HEK293 (cell line): ENCODE measurements around the gene FDXACB1.

ENCODE experiments used
- CTCF ChIA-PET: fragments of 350-600 bp; formaldehyde crosslinking; extraction: SDS; loops from one replicate; lab custom pipeline; 2021; ENCODE audit warnings: antibody characterized with exemption; lab: Yijun Ruan, JAX
- POLR2A ChIA-PET: fragments of 300-600 bp; formaldehyde crosslinking; extraction: SDS; loops from one replicate; lab custom pipeline; 2020; ENCODE audit warnings: antibody characterized with exemption, inconsistent platforms; lab: Yijun Ruan, JAX
- H3K27ac ChIP-seq: fragments of 200-500 bp; sonication (Bioruptor generic); 2 replicates; pipeline ENCODE4 v1.5.1; 2014; ENCODE audit warnings: low read depth, low read length, control low read depth, inconsistent platforms; ENCODE audit errors: extremely low read depth
- H3K36me3 ChIP-seq, 2 experiments: fragments of 200-500 bp in 1 of 2; sonication (Bioruptor generic) in 1 of 2; 1 replicate in 1 of 2; 2 replicates in 1 of 2; pipeline ENCODE4 v1.5.1; 2014 to 2017; ENCODE audit warnings: inconsistent platforms in 2 of 2, low read length in 2 of 2; ENCODE audit not compliant: control insufficient read depth in 2 of 2, insufficient read depth in 1 of 2
- H3K4me1 ChIP-seq: fragments of 200-500 bp; sonication (Bioruptor generic); 2 replicates; pipeline ENCODE4 v1.5.1; 2014; ENCODE audit warnings: mild to moderate bottlenecking, low read length, inconsistent platforms; ENCODE audit not compliant: control insufficient read depth, insufficient read depth
- H3K4me3 ChIP-seq: 2 replicates; pipeline ENCODE4 v1.5.1; 2011; ENCODE audit warnings: low read depth, mild to moderate bottlenecking, control low read depth, low read length, moderate library complexity
- H3K9me3 ChIP-seq: fragments of 200-500 bp; sonication (Bioruptor generic); 2 replicates; pipeline ENCODE4 v1.5.1; 2014; ENCODE audit warnings: low read depth, low read length, inconsistent platforms; ENCODE audit not compliant: control insufficient read depth, insufficient read depth
- GLIS1 ChIP-seq: fragments of 450-650 bp; formaldehyde crosslinking; IDR thresholded peaks from 2 replicates; pipeline ENCODE4 v1.5.1; 2016; ENCODE audit warnings: missing biosample characterization, missing genetic modification characterization
- GLIS2 ChIP-seq: fragments of 450-650 bp; formaldehyde crosslinking; IDR thresholded peaks from 2 replicates; pipeline ENCODE4 v1.5.1; 2016; ENCODE audit warnings: missing biosample characterization, missing genetic modification characterization
- SP3 ChIP-seq: fragments of 450-650 bp; formaldehyde crosslinking; IDR thresholded peaks from 2 replicates; pipeline ENCODE4 v1.5.1; 2016; ENCODE audit warnings: missing biosample characterization, missing genetic modification characterization
- ZNF112 ChIP-seq: fragments of 450-650 bp; formaldehyde crosslinking; IDR thresholded peaks from 2 replicates; pipeline ENCODE4 v1.5.0; 2017; ENCODE audit warnings: missing biosample characterization, missing genetic modification characterization
- ZNF132 ChIP-seq: fragments of 450-650 bp; formaldehyde crosslinking; IDR thresholded peaks from 2 replicates; pipeline ENCODE4 v1.5.1; 2017; ENCODE audit warnings: missing biosample characterization, missing genetic modification characterization, borderline replicate concordance
- ZNF211 ChIP-seq: fragments of 450-650 bp; formaldehyde crosslinking; IDR thresholded peaks from 2 replicates; pipeline ENCODE4 v1.5.1; 2016; ENCODE audit warnings: low read depth, missing biosample characterization, missing genetic modification characterization
- ZNF221 ChIP-seq: fragments of 450-650 bp; formaldehyde crosslinking; IDR thresholded peaks from 2 replicates; pipeline ENCODE4 v1.5.1; 2017; ENCODE audit warnings: missing biosample characterization, missing genetic modification characterization, borderline replicate concordance
- ZNF266 ChIP-seq: fragments of 450-650 bp; formaldehyde crosslinking; IDR thresholded peaks from 2 replicates; pipeline ENCODE4 v1.5.1; 2016; ENCODE audit warnings: missing biosample characterization, missing genetic modification characterization, low read depth
- ZNF311 ChIP-seq: fragments of 450-650 bp; formaldehyde crosslinking; IDR thresholded peaks from 2 replicates; pipeline ENCODE4 v1.5.1; 2017; ENCODE audit warnings: missing biosample characterization, missing genetic modification characterization, borderline replicate concordance
- ZNF473 ChIP-seq: fragments of 450-650 bp; formaldehyde crosslinking; IDR thresholded peaks from 2 replicates; pipeline ENCODE4 v1.5.1; 2017; ENCODE audit warnings: missing biosample characterization, missing genetic modification characterization
- ZNF521 ChIP-seq: fragments of 450-650 bp; formaldehyde crosslinking; IDR thresholded peaks from 2 replicates; pipeline ENCODE4 v1.5.1; 2017; ENCODE audit warnings: missing biosample characterization, mild to moderate bottlenecking, missing genetic modification characterization
- ZNF529 ChIP-seq: fragments of 450-650 bp; formaldehyde crosslinking; IDR thresholded peaks from 2 replicates; pipeline ENCODE4 v1.5.1; 2017; ENCODE audit warnings: missing genetic modification characterization, missing biosample characterization; ENCODE audit not compliant: insufficient replicate concordance
- ZNF548 ChIP-seq: fragments of 450-650 bp; formaldehyde crosslinking; IDR thresholded peaks from 2 replicates; pipeline ENCODE4 v1.5.1; 2016; ENCODE audit warnings: missing biosample characterization, missing genetic modification characterization
- ZNF560 ChIP-seq: fragments of 450-650 bp; formaldehyde crosslinking; IDR thresholded peaks from 2 replicates; pipeline ENCODE4 v1.5.1; 2017; ENCODE audit warnings: missing biosample characterization, missing genetic modification characterization, borderline replicate concordance
- ZNF76 ChIP-seq: fragments of 450-650 bp; formaldehyde crosslinking; IDR thresholded peaks from 2 replicates; pipeline ENCODE4; 2016; ENCODE audit warnings: low read depth, missing biosample characterization, missing genetic modification characterization, borderline replicate concordance
- ZNF776 ChIP-seq: fragments of 450-650 bp; formaldehyde crosslinking; IDR thresholded peaks from 2 replicates; pipeline ENCODE4 v1.5.0; 2017; ENCODE audit warnings: missing biosample characterization, missing genetic modification characterization, borderline replicate concordance
- ZNF791 ChIP-seq: fragments of 450-650 bp; formaldehyde crosslinking; IDR thresholded peaks from 2 replicates; pipeline ENCODE4 v1.5.1; 2016; ENCODE audit warnings: missing biosample characterization, missing genetic modification characterization
- ZXDB ChIP-seq: fragments of 450-650 bp; formaldehyde crosslinking; IDR thresholded peaks from 2 replicates; pipeline ENCODE4 v1.5.1; 2016; ENCODE audit warnings: missing biosample characterization, missing genetic modification characterization
- TF ChIP-seq, protein P1 (sequence below): fragments of 450-650 bp; formaldehyde crosslinking; IDR thresholded peaks from 2 replicates; pipeline ENCODE4 v1.5.1; 2016; ENCODE audit warnings: missing biosample characterization, missing genetic modification characterization, borderline replicate concordance
- TF ChIP-seq, protein P2 (sequence below): fragments of 450-650 bp; formaldehyde crosslinking; IDR thresholded peaks from 2 replicates; pipeline ENCODE4 v1.5.1; 2017; ENCODE audit warnings: missing biosample characterization, missing genetic modification characterization
- TF ChIP-seq, protein P3 (sequence below): fragments of 450-650 bp; formaldehyde crosslinking; IDR thresholded peaks from 2 replicates; pipeline ENCODE4 v1.5.1; 2017; ENCODE audit warnings: missing biosample characterization, missing genetic modification characterization
- TF ChIP-seq, protein P4 (sequence below): sonication (generic); formaldehyde crosslinking; IDR thresholded peaks from 2 replicates; pipeline ENCODE4 v1.8.1; 2022; ENCODE audit warnings: mild to moderate bottlenecking, moderate library complexity, missing genetic modification reagents
- TF ChIP-seq, protein P5 (sequence below): fragments of 450-650 bp; IDR thresholded peaks from 2 replicates; pipeline ENCODE4 v1.5.1; 2018; ENCODE audit warnings: missing biosample characterization, missing genetic modification characterization
- TF ChIP-seq, protein P6 (sequence below): fragments of 450-650 bp; formaldehyde crosslinking; IDR thresholded peaks from 2 replicates; pipeline ENCODE4 v1.5.1; 2016; ENCODE audit warnings: missing biosample characterization, missing genetic modification characterization

Gene FDXACB1

DNA sequence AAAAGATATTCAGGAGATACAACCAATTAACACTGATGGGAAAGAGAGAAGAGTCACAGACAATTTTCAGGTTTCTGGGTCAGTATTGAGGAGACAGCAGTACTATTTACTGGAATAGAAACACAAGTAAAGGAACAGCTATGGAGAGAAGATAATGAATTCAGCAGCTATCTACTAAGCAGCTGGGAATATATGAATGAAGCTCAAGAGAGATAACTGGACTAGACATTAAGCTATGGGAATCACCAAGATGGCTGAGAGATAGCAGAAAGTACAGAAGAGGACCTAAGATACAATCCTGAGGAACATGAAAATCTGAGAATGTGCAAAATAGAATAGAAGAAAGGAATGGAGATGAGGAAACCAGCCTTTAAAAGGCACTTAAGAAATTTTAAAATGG lies 23.5 kb downstream of the FDXACB1 start:
- CTCF ChIA-PET: interaction anchor here (0.6 to 1.0 kb wide), 4 partner anchors 13 to 320 kb away, joined by 3 to 4 read pairs (median 4); partner anchors contain the start of gene BCO2
- Histone ChIP-seq H3K36me3 (peaks cover 0 to 69% of the 10 kb centered on the region in 2 experiments; a peak in 2 of 3 replicates), H3K4me3 (no peak overlapping the region), H3K27ac (no peak overlapping the region), H3K4me1 (no peaks in the 10 kb centered on the region), H3K9me3 (no peaks in the 10 kb centered on the region)
- TF ChIP-seq, protein P1, sequence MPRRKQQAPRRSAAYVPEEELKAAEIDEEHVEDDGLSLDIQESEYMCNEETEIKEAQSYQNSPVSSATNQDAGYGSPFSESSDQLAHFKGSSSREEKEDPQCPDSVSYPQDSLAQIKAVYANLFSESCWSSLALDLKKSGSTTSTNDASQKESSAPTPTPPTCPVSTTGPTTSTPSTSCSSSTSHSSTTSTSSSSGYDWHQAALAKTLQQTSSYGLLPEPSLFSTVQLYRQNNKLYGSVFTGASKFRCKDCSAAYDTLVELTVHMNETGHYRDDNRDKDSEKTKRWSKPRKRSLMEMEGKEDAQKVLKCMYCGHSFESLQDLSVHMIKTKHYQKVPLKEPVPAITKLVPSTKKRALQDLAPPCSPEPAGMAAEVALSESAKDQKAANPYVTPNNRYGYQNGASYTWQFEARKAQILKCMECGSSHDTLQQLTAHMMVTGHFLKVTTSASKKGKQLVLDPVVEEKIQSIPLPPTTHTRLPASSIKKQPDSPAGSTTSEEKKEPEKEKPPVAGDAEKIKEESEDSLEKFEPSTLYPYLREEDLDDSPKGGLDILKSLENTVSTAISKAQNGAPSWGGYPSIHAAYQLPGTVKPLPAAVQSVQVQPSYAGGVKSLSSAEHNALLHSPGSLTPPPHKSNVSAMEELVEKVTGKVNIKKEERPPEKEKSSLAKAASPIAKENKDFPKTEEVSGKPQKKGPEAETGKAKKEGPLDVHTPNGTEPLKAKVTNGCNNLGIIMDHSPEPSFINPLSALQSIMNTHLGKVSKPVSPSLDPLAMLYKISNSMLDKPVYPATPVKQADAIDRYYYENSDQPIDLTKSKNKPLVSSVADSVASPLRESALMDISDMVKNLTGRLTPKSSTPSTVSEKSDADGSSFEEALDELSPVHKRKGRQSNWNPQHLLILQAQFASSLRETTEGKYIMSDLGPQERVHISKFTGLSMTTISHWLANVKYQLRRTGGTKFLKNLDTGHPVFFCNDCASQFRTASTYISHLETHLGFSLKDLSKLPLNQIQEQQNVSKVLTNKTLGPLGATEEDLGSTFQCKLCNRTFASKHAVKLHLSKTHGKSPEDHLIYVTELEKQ: no peak
- TF ChIP-seq ZNF112 (no peak), ZNF791 (tag by site-specific recombination) (no peak), ZNF521 (no peak), ZNF529 (tag by site-specific recombination) (no peak), ZNF548 (tag by site-specific recombination) (no peak), ZNF776 (tag by site-specific recombination) (no peak), ZNF76 (tag by site-specific recombination) (no peak), ZNF473 (no peak), ZXDB (tag by site-specific recombination) (no peak), SP3 (tag by site-specific recombination) (no peak), GLIS2 (tag by site-specific recombination) (no peak), ZNF211 (tag by site-specific recombination) (no peak), ZNF266 (tag by site-specific recombination) (no peak), ZNF311 (tag by site-specific recombination) (no peak)
- TF ChIP-seq, protein P2, sequence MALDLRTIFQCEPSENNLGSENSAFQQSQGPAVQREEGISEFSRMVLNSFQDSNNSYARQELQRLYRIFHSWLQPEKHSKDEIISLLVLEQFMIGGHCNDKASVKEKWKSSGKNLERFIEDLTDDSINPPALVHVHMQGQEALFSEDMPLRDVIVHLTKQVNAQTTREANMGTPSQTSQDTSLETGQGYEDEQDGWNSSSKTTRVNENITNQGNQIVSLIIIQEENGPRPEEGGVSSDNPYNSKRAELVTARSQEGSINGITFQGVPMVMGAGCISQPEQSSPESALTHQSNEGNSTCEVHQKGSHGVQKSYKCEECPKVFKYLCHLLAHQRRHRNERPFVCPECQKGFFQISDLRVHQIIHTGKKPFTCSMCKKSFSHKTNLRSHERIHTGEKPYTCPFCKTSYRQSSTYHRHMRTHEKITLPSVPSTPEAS (tag by site-specific recombination): no peak
- TF ChIP-seq, protein P3, sequence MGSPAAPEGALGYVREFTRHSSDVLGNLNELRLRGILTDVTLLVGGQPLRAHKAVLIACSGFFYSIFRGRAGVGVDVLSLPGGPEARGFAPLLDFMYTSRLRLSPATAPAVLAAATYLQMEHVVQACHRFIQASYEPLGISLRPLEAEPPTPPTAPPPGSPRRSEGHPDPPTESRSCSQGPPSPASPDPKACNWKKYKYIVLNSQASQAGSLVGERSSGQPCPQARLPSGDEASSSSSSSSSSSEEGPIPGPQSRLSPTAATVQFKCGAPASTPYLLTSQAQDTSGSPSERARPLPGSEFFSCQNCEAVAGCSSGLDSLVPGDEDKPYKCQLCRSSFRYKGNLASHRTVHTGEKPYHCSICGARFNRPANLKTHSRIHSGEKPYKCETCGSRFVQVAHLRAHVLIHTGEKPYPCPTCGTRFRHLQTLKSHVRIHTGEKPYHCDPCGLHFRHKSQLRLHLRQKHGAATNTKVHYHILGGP (tag by site-specific recombination): no peak
- TF ChIP-seq, protein P4, sequence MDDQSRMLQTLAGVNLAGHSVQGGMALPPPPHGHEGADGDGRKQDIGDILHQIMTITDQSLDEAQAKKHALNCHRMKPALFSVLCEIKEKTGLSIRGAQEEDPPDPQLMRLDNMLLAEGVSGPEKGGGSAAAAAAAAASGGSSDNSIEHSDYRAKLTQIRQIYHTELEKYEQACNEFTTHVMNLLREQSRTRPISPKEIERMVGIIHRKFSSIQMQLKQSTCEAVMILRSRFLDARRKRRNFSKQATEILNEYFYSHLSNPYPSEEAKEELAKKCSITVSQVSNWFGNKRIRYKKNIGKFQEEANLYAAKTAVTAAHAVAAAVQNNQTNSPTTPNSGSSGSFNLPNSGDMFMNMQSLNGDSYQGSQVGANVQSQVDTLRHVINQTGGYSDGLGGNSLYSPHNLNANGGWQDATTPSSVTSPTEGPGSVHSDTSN (CRISPR knock-in tag): no peak
- POLR2A ChIA-PET: interaction anchor here (0.7 kb wide), 1 partner anchor 16 kb away, joined by 10 read pairs; the partner anchor contains the start of gene ALG9

DNA sequence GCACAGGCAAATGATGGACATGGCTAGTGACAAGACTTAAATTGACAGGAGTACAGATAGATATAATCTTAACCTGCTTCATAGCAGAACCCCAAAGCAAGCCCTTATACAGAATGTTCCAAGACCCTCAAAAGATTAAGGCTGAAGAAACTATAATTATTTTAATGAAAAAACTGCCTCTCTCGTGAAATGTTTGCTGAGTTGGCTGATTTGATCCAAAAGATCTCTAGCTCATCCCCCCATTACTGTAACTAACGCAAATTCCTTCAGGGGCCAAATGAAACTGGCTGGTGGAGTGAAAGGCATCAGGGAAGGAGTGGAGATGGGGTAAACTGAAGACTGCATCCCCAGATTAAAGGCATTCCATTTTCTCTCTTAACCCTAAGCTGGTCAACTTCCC lies 26.9 kb downstream of the FDXACB1 start:
- ChIA-PET CTCF (interaction anchor here (1.3 to 2.3 kb wide), 3 partner anchors 9 to 266 kb away, joined by 5 to 8 read pairs (median 5); no protein-coding TSS in a partner anchor), POLR2A (interaction anchor here (1.1 kb wide), 1 partner anchor 19 kb away, joined by 3 read pairs; the partner anchor contains the start of gene ALG9)
- Histone ChIP-seq H3K9me3 (no peaks in the 10 kb centered on the region), H3K4me3 (no peak overlapping the region), H3K4me1 (no peaks in the 10 kb centered on the region), H3K36me3 (peaks cover 0 to 62% of the 10 kb centered on the region in 2 experiments; a peak in 2 of 3 replicates), H3K27ac (no peak overlapping the region)
- TF ChIP-seq ZNF560 (tag by site-specific recombination) (no peak), GLIS1 (tag by site-specific recombination) (no peak), ZNF221 (tag by site-specific recombination) (no peak), ZNF132 (no peak)
- TF ChIP-seq, protein P5, sequence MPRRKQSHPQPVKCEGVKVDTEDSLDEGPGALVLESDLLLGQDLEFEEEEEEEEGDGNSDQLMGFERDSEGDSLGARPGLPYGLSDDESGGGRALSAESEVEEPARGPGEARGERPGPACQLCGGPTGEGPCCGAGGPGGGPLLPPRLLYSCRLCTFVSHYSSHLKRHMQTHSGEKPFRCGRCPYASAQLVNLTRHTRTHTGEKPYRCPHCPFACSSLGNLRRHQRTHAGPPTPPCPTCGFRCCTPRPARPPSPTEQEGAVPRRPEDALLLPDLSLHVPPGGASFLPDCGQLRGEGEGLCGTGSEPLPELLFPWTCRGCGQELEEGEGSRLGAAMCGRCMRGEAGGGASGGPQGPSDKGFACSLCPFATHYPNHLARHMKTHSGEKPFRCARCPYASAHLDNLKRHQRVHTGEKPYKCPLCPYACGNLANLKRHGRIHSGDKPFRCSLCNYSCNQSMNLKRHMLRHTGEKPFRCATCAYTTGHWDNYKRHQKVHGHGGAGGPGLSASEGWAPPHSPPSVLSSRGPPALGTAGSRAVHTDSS: no peak
- TF ChIP-seq, protein P6, sequence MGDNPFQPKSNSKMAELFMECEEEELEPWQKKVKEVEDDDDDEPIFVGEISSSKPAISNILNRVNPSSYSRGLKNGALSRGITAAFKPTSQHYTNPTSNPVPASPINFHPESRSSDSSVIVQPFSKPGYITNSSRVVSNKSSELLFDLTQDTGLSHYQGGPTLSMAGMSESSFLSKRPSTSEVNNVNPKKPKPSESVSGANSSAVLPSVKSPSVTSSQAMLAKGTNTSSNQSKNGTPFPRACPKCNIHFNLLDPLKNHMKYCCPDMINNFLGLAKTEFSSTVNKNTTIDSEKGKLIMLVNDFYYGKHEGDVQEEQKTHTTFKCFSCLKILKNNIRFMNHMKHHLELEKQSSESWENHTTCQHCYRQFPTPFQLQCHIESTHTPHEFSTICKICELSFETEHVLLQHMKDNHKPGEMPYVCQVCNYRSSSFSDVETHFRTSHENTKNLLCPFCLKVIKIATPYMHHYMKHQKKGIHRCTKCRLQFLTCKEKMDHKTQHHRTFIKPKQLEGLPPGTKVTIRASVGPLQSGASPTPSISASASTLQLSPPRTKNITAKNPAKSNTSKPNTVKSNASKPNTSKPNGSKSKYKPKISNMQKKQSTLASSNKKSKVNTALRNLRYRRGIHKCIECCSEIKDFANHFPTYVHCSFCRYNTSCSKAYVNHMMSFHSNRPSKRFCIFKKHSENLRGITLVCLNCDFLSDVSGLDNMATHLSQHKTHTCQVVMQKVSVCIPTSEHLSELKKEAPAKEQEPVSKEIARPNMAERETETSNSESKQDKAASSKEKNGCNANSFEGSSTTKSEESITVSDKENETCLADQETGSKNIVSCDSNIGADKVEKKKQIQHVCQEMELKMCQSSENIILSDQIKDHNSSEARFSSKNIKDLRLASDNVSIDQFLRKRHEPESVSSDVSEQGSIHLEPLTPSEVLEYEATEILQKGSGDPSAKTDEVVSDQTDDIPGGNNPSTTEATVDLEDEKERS (tag by site-specific recombination): no peak
